MCF 10A (cell line): ENCODE data around the gene ABHD8. TPM values are rescaled to one million over a fixed set of nuclear protein-coding genes. Genes with fewer than 3 reads are reported as not detected.

Experiments used
- BruUV-seq: library from RNA; stranded (reverse); fragments of 400-500 nt; replicated peaks from 2 replicates; lab custom pipeline; 2021; lab: Mats Ljungman, UMichigan
- CTCF ChIA-PET: fragments of 300-600 bp; sonication (Branson Sonifier 250); formaldehyde crosslinking; extraction: SDS; loops from one replicate; lab custom pipeline; 2021; ENCODE audit warnings: antibody characterized with exemption, inconsistent platforms; lab: Yijun Ruan, JAX
- POLR2A ChIA-PET: fragments of 300-600, 350-650 bp; sonication (Branson Sonifier 250); formaldehyde crosslinking; extraction: SDS; loops from one replicate; lab custom pipeline; 2020; ENCODE audit warnings: antibody characterized with exemption, inconsistent platforms; lab: Yijun Ruan, JAX
- DNase-seq: peaks from one replicate; pipeline ENCODE4 v3.0.0-alpha.2; 2018; ENCODE audit not compliant: unreplicated experiment
- H3K27ac Mint-ChIP-seq: one replicate; pipeline ENCODE4 v1.8.0; 2022; ENCODE audit warnings: mild to moderate bottlenecking, low read depth, mixed read lengths; ENCODE audit not compliant: unreplicated experiment
- H3K27me3 Mint-ChIP-seq: one replicate; pipeline ENCODE4 v1.8.0; 2022; ENCODE audit warnings: mixed read lengths; ENCODE audit not compliant: insufficient read depth, unreplicated experiment
- H3K36me3 Mint-ChIP-seq: one replicate; pipeline ENCODE4 v1.8.0; 2022; ENCODE audit warnings: mild to moderate bottlenecking, moderate library complexity, mixed read lengths; ENCODE audit not compliant: insufficient read depth, unreplicated experiment
- H3K4me1 Mint-ChIP-seq: one replicate; pipeline ENCODE4 v1.8.0; 2022; ENCODE audit warnings: mixed read lengths; ENCODE audit not compliant: insufficient read depth, unreplicated experiment
- H3K4me3 Mint-ChIP-seq: one replicate; pipeline ENCODE4 v1.8.0; 2022; ENCODE audit warnings: mild to moderate bottlenecking, moderate library complexity, mixed read lengths; ENCODE audit not compliant: unreplicated experiment
- H3K9me3 Mint-ChIP-seq: one replicate; pipeline ENCODE4 v1.8.0; 2022; ENCODE audit warnings: mixed read lengths; ENCODE audit not compliant: unreplicated experiment
- intact Hi-C: fragments of 100-400 bp; cut with micrococcal nuclease; formaldehyde crosslinking; loops from 2 replicates; pipeline ENCODE4 v1.14.1; 2022
- total RNA-seq: library from RNA; stranded (reverse); gene quantifications from 2 replicates; pipeline ENCODE4 v1.2.3, GENCODE V29; 2022
- TF ChIP-seq, protein P1 (sequence below): fragments of 200-600 bp; IDR thresholded peaks from one replicate; pipeline ENCODE4 v1.8.0; 2022; ENCODE audit warnings: antibody characterized with exemption, mild to moderate bottlenecking; ENCODE audit not compliant: unreplicated experiment

ABHD8 gene
- total RNA-seq, 1 experiment from 2014 or later, result 4.1 TPM

DNA sequence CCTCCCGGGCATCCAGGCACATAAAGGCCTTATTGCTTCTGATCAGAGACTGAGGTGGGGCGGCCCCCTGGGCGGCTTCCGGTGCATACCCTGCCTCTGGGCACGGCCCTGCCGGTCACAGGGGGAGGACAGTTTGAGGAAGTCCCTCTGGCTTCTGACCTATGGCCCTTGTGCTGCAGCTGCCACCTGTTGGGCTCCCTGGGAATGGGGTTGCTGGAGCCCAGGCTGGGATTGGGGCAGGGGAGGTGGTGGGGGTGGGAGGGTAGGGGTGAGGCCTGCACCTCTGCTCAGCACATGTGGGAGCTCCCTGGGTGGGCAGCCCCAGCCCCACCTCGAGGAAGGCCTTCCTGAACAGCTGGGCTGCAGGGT lies 20.7 kb upstream of the ABHD8 start:
- H3K4me3 Mint-ChIP-seq, result no peak overlapping the region
- TF ChIP-seq, protein P1, sequence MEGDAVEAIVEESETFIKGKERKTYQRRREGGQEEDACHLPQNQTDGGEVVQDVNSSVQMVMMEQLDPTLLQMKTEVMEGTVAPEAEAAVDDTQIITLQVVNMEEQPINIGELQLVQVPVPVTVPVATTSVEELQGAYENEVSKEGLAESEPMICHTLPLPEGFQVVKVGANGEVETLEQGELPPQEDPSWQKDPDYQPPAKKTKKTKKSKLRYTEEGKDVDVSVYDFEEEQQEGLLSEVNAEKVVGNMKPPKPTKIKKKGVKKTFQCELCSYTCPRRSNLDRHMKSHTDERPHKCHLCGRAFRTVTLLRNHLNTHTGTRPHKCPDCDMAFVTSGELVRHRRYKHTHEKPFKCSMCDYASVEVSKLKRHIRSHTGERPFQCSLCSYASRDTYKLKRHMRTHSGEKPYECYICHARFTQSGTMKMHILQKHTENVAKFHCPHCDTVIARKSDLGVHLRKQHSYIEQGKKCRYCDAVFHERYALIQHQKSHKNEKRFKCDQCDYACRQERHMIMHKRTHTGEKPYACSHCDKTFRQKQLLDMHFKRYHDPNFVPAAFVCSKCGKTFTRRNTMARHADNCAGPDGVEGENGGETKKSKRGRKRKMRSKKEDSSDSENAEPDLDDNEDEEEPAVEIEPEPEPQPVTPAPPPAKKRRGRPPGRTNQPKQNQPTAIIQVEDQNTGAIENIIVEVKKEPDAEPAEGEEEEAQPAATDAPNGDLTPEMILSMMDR, result no peak
- no peaks in the 10 kb centered on the region for H3K27me3 Mint-ChIP-seq
- intact Hi-C loops, result no loop called here
- CTCF ChIA-PET, result interaction anchor here (0.5 to 0.9 kb wide), 2 partner anchors 30 to 247 kb away, joined by 3 to 4 read pairs; no protein-coding TSS in a partner anchor
- H3K36me3 Mint-ChIP-seq, result peaks cover 56% of the 10 kb centered on the region
- no TSS peak for BruUV-seq
- H3K27ac Mint-ChIP-seq, result no peak overlapping the region
- no peaks in the 10 kb centered on the region for H3K9me3 Mint-ChIP-seq
- H3K4me1 Mint-ChIP-seq, result peaks cover 5% of the 10 kb centered on the region
- POLR2A ChIA-PET, result interaction anchor here (0.7 to 2.9 kb wide), 3 partner anchors 10 to 64 kb away, joined by 3 to 15 read pairs (median 3); no protein-coding TSS in a partner anchor
- DNase-seq, result no peak

DNA sequence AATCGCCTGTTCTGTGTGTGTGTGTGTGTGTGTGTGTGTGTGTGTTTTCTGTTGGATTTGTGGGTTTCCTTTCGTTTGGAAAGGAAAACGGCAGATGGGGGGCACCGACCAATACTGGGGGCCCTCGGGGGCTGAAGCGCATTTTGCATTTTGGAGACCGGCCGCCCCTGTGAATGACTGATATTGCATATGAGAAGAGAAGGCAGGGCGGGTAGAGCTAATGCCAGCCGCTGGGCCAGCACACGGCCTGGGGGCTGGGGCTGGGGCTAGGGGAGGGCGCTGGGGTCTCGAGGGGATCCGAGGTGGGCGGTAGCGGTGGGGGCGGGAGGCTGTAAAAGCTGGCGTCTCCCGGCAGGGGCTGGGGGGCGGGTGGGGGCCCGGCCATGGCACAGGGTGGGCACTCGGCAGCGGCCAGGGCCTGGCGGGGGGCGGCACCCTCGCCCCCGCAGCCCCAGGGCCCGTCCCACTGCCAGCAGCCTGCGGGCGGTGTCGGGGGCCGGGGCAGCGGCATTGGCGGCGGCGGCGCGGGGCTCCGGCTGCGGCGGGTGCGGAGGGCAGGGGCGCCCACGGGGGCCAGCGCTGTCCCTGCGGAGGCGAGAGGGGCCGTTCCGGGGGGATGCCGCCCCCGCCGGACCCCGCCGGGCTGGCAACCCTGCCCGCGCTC lies 20.2 kb upstream of the ABHD8 start:
- no peak for DNase-seq
- Mint-ChIP-seq H3K36me3 (peaks cover 61% of the 10 kb centered on the region), H3K9me3 (no peaks in the 10 kb centered on the region), H3K4me3 (no peak overlapping the region), H3K27ac (no peak overlapping the region), H3K27me3 (no peaks in the 10 kb centered on the region), H3K4me1 (peaks cover 5% of the 10 kb centered on the region)
- TF ChIP-seq, protein P1, result no peak
- POLR2A ChIA-PET, result interaction anchor here (0.7 to 2.9 kb wide), 2 partner anchors 10 to 64 kb away, joined by 3 to 15 read pairs; no protein-coding TSS in a partner anchor
- no TSS peak for BruUV-seq
- intact Hi-C loops, result no loop called here
- CTCF ChIA-PET, result interaction anchor here (0.5 to 0.9 kb wide), 2 partner anchors 29 to 246 kb away, joined by 3 to 4 read pairs; no protein-coding TSS in a partner anchor

DNA sequence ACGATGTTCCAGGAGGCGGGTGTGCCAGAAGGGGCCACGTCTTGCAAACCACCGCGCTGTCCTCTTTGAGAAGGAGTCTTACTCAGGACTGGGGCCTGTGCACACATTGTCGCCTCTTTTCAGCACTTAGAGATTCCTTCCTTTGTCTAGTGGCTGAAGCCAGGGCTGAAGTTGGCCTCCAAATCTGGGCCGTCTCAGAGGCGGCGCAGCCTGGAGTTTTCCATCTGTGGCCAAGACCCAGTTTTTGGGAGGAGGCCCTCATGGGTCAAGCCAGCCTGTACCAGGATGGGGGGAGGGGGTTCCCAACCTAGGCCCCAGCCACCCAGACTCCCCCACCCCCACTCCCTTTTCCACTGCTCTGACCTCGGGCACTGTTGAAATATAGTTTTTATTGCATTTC lies 19.6 kb upstream of the ABHD8 start:
- intact Hi-C loops, result no loop called here
- no TSS peak for BruUV-seq
- Mint-ChIP-seq H3K4me3 (no peak overlapping the region), H3K36me3 (peaks cover 61% of the 10 kb centered on the region), H3K27me3 (no peaks in the 10 kb centered on the region), H3K9me3 (no peaks in the 10 kb centered on the region), H3K4me1 (peaks cover 5% of the 10 kb centered on the region), H3K27ac (peak overlapping the region; percentile 92)
- DNase-seq, result no peak
- POLR2A ChIA-PET, result no interaction called here
- TF ChIP-seq, protein P1, result no peak
- CTCF ChIA-PET, result no interaction called here

DNA sequence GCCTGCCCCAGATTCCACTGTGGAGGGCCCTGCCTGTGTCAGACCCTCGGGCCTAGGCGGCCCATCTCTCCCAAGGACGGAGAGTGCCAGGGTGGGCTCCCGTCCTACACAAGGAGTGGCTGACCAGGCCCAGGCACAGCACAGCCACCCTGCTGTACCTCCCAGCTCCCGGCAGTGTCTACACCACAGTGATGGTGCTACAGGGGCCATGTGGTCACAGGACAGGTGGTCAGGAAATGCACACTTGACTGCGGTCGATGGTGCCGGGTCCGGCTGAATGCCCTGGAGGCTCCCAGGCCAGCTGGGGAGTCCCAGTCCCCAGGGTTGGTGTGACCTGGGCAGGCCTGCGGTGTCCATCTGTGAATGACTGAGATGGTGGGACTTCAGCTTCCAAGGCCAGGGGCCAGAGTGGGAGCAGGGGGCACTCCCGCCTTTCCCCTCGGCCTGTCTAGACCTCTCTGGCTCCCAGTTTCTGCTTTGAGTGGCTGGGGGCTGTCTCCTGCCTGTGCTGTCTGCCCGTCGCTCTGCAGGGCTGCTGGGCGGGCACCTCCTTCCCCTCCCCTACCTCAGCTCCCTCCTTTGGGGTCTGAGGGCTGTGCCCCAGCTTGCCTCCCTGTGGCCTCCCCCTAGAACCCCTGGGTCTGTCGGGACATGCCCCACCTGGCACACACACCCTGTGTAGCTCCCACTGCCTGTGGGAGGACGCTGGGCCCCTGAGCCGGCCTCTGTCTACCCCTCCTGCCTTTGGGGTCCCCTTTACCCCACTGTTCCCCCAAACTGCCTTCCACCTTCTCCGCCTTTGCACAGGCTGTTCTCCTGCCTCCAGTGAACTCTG lies 18.6 kb upstream of the ABHD8 start:
- H3K27ac Mint-ChIP-seq, result peak overlapping the region; percentile 92
- TF ChIP-seq, protein P1, result no peak
- H3K36me3 Mint-ChIP-seq, result peaks cover 67% of the 10 kb centered on the region
- no peak overlapping the region for H3K4me3 Mint-ChIP-seq
- BruUV-seq, result no TSS peak
- intact Hi-C loops, result no loop called here
- peaks cover 5% of the 10 kb centered on the region for H3K4me1 Mint-ChIP-seq
- ChIA-PET POLR2A (no interaction called here), CTCF (interaction anchor here (1.1 kb wide), 1 partner anchor 12 kb away, joined by 3 read pairs; no protein-coding TSS in a partner anchor)
- DNase-seq, result no peak
- H3K9me3 Mint-ChIP-seq, result no peaks in the 10 kb centered on the region
- no peaks in the 10 kb centered on the region for H3K27me3 Mint-ChIP-seq
